ENCODE results near the gene SHC2. TPM values are rescaled to one million over a fixed set of nuclear protein-coding genes. Genes with fewer than 3 reads are reported as not detected.
A peak's percentile ranks its signal among the peaks of the same experiment; 100 is the strongest.
"Not testable (repeated sequence)": the region's sequence is repeated elsewhere in the genome, so short reads cannot be mapped to it uniquely, and the experiment has no call there.

The SHC2 gene
- total and polyA plus RNA-seq, 4 donors = 11.2 to 23.1 (median 14.5) TPM

- Histone ChIP-seq H3K9me3 (ENCODE audit: control insufficient read depth in 4 of 4, insufficient read depth in 3 of 4, low read length in 3 of 4) (no peaks in the 10 kb centered on the region), H3K9ac (ENCODE audit: insufficient read depth in 1 of 2, low read length in 2 of 2) (no peak overlapping the region), H3K4me3 (no peak overlapping the region), H3K27me3 (ENCODE audit: control insufficient read depth in 3 of 3, insufficient read depth in 3 of 3, low read length in 2 of 3) (peaks cover 0 to 17% (median 6%) of the 10 kb centered on the region in 3 donors), H3K36me3 (ENCODE audit: control insufficient read depth in 4 of 4, insufficient read depth in 4 of 4, low read length in 4 of 4) (no peaks in the 10 kb centered on the region), H3K4me1 (ENCODE audit: control insufficient read depth in 5 of 5, insufficient read depth in 5 of 5, low read length in 5 of 5) (no peaks in the 10 kb centered on the region), H3K27ac (ENCODE audit: low read depth in 1 of 2, low read length in 1 of 2) (no peak overlapping the region)
- DNase-seq (no peak), ATAC-seq (ENCODE audit: insufficient read depth, low FRiP score) (no peak)
- no peak for TF ChIP-seq CTCF (IDR thresholded peaks at IDR 0.05; ENCODE audit: control extremely low read depth, extremely low read depth)
- WGBS, 2 donors = 73 to 78% methylated on average over 17 of the region's 17 CpGs
These were observed 72.1 kb downstream of the SHC2 start for GRCh38 chr19:388691-389090.

- no peak for TF ChIP-seq CTCF (IDR thresholded peaks at IDR 0.05; ENCODE audit: control extremely low read depth, extremely low read depth)
- peaks cover 0 to 2% (median 0%) of the 10 kb centered on the region in 4 donors for H3K9me3 ChIP-seq (ENCODE audit: control insufficient read depth in 4 of 4, insufficient read depth in 3 of 4, low read length in 3 of 4)
- H3K27ac ChIP-seq (ENCODE audit: low read depth in 1 of 2, low read length in 1 of 2) = no peak overlapping the region
- 86 to 87% methylated on average over 16 to 21 of the region's 21 CpGs for WGBS, 2 donors
- peaks cover 0 to 21% (median 11%) of the 10 kb centered on the region in 3 donors for H3K27me3 ChIP-seq (ENCODE audit: control insufficient read depth in 3 of 3, insufficient read depth in 3 of 3, low read length in 2 of 3)
- no peaks in the 10 kb centered on the region for H3K36me3 ChIP-seq (ENCODE audit: control insufficient read depth in 4 of 4, insufficient read depth in 4 of 4, low read length in 4 of 4)
- H3K4me3 ChIP-seq = no peak overlapping the region
- no peak overlapping the region for H3K9ac ChIP-seq (ENCODE audit: insufficient read depth in 1 of 2, low read length in 2 of 2)
- ATAC-seq (ENCODE audit: insufficient read depth, low FRiP score) = no peak
- no peaks in the 10 kb centered on the region for H3K4me1 ChIP-seq (ENCODE audit: control insufficient read depth in 5 of 5, insufficient read depth in 5 of 5, low read length in 5 of 5)
- DNase-seq = no peak
These were observed 73.1 kb downstream of the SHC2 start for GRCh38 chr19:387777-388176.

GRCh38 chr19:386632-387301, 74.1 kb downstream of the SHC2 start:
- H3K27ac ChIP-seq (ENCODE audit: low read depth in 1 of 2, low read length in 1 of 2); H3K36me3 ChIP-seq (ENCODE audit: control insufficient read depth in 4 of 4, insufficient read depth in 4 of 4, low read length in 4 of 4); ATAC-seq (ENCODE audit: insufficient read depth, low FRiP score); H3K4me3 ChIP-seq; H3K9ac ChIP-seq (ENCODE audit: insufficient read depth in 1 of 2, low read length in 2 of 2); H3K4me1 ChIP-seq (ENCODE audit: control insufficient read depth in 5 of 5, insufficient read depth in 5 of 5, low read length in 5 of 5); H3K9me3 ChIP-seq (ENCODE audit: control insufficient read depth in 4 of 4, insufficient read depth in 3 of 4, low read length in 3 of 4): not testable (repeated sequence)
- peak; percentile 34 to 58 (median 47) for DNase-seq
- peaks cover 0 to 23% (median 14%) of the 10 kb centered on the region in 3 donors for H3K27me3 ChIP-seq (ENCODE audit: control insufficient read depth in 3 of 3, insufficient read depth in 3 of 3, low read length in 2 of 3)
- 27 to 35% methylated on average over 14 to 16 of the region's 22 CpGs for WGBS, 2 donors

GRCh38 chr19:386189-386588, 74.6 kb downstream of the SHC2 start:
- H3K4me1 ChIP-seq (ENCODE audit: control insufficient read depth in 5 of 5, insufficient read depth in 5 of 5, low read length in 5 of 5); ATAC-seq (ENCODE audit: insufficient read depth, low FRiP score); H3K9me3 ChIP-seq (ENCODE audit: control insufficient read depth in 4 of 4, insufficient read depth in 3 of 4, low read length in 3 of 4); H3K27ac ChIP-seq (ENCODE audit: low read depth in 1 of 2, low read length in 1 of 2); H3K9ac ChIP-seq (ENCODE audit: insufficient read depth in 1 of 2, low read length in 2 of 2); DNase-seq; H3K36me3 ChIP-seq (ENCODE audit: control insufficient read depth in 4 of 4, insufficient read depth in 4 of 4, low read length in 4 of 4); H3K4me3 ChIP-seq: not testable (repeated sequence)
- 66 to 79% methylated on average over 8 of the region's 8 CpGs for WGBS, 2 donors
- H3K27me3 ChIP-seq (ENCODE audit: control insufficient read depth in 3 of 3, insufficient read depth in 3 of 3, low read length in 2 of 3) = peaks cover 0 to 23% (median 14%) of the 10 kb centered on the region in 3 donors

Measured in lung (tissue), 12 donors.